Kidney epithelial cell (primary cell): Measurements from ENCODE around the gene MXRA7. TPM values are rescaled to one million over a fixed set of nuclear protein-coding genes. Genes with fewer than 3 reads are reported as not detected.
"Not testable (repeated sequence)": the region's sequence is repeated elsewhere in the genome, so short reads cannot be mapped to it uniquely, and the experiment has no call there.

Experiments
- DNase-seq: peaks from one replicate; pipeline ENCODE4 v3.0.0-alpha.2; 2010; ENCODE audit warnings: low read depth
- H3K27me3 ChIP-seq: 2 replicates; pipeline ENCODE4 v1.6.0; 2011; ENCODE audit warnings: low read length; ENCODE audit not compliant: control insufficient read depth, insufficient read depth
- H3K36me3 ChIP-seq: 2 replicates; pipeline ENCODE4 v1.5.1; 2011; ENCODE audit warnings: low read length; ENCODE audit not compliant: control insufficient read depth, insufficient read depth
- H3K4me3 ChIP-seq: 2 replicates; pipeline ENCODE4 v1.5.1; 2011; ENCODE audit warnings: low read depth, mild to moderate bottlenecking, control low read depth, low read length
- CTCF ChIP-seq: IDR thresholded peaks from 2 replicates; pipeline ENCODE4 v1.5.1; 2011; ENCODE audit warnings: mild to moderate bottlenecking, moderate library complexity, low read length, control low read depth, inconsistent platforms; ENCODE audit not compliant: insufficient read depth, poor library complexity, severe bottlenecking
- total RNA-seq: library from RNA; depleted of rRNA; stranded (reverse); fragments of >200 nt; gene quantifications from 2 replicates; pipeline ENCODE4 v1.2.3, GENCODE V29; 2015

MXRA7 gene
- total RNA-seq, 1 donor from 2014 or later, result 110 TPM

- H3K4me3 ChIP-seq, result no peak overlapping the region
- no peak for DNase-seq
- no peaks in the 10 kb centered on the region for H3K27me3 ChIP-seq
- H3K36me3 ChIP-seq, result peaks cover 1% of the 10 kb centered on the region
- no peak for TF ChIP-seq CTCF
Observed at GRCh38 chr17:76714336-76714735, 3.6 kb upstream of the MXRA7 start.

- Histone ChIP-seq H3K27me3 (no peaks in the 10 kb centered on the region), H3K36me3 (peaks cover 1% of the 10 kb centered on the region), H3K4me3 (no peak overlapping the region)
- no peak for TF ChIP-seq CTCF
- no peak for DNase-seq
Observed at GRCh38 chr17:76713765-76714164, 3.0 kb upstream of the MXRA7 start.

- H3K4me3 ChIP-seq, H3K27me3 ChIP-seq, H3K36me3 ChIP-seq, DNase-seq: not testable (repeated sequence)
Observed at GRCh38 chr17:76712321-76712720, 1.6 kb upstream of the MXRA7 start.

- not testable (repeated sequence) for H3K36me3 ChIP-seq, DNase-seq, H3K27me3 ChIP-seq
- peak overlapping the region; percentile 57 for H3K4me3 ChIP-seq
Observed at GRCh38 chr17:76709951-76710862, 558 bp downstream of the MXRA7 start.

- no peaks in the 10 kb centered on the region for H3K27me3 ChIP-seq
- H3K36me3 ChIP-seq, result no peaks in the 10 kb centered on the region
Observed at GRCh38 chr17:76709077-76709950, 1.5 kb downstream of the MXRA7 start.

More at GRCh38 chr17:76709077-76709950, 1.5 kb downstream of the MXRA7 start:
- no peak for TF ChIP-seq CTCF
- H3K4me3 ChIP-seq, result peak overlapping the region; percentile 57
- peak; percentile 97 for DNase-seq
